COLO668 (cell line): ENCODE measurements around the gene CLCN6.
A peak's percentile ranks its signal among the peaks of the same experiment; 100 is the strongest.

Experiments
- DNase-seq: peaks from one replicate; lab custom pipeline; 2025; ENCODE audit not compliant: unreplicated experiment; lab: John Stamatoyannopoulos, UW

CLCN6 gene

DNA sequence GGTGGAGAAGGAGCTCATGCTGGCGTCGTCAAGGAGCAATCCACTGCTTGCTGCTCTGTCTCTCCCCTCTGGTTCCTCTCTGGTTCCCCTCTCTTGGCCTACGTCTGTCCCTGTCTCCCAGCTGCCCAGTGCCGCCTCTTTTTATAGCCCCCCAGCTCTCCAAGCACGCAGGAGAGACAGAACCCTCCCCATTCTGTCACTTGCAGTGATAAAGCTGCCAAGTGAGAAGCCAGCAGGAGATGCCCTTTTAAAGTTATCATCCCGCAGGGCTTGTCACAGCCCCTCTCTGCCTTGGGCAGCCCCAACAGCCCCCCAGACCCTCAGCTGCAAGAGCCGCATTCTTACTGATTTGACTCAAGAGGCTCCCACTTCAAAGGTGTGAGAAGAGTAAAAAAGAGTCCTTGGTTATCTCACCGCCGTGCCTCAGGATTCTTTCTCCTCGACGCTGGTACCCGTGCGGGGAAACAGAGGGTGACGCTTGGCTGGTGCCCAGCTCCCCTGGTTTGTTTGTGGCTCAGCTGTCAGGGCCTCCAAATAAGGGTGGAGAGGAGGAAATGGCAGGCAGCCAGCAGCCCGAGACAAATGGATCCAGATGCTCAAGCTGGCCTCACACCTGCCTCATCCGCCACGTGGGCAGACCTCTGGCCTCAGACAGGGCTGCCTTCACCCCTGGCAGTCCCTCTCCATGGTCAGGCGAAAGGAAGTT, 41.8 kb downstream of the CLCN6 start, which contains the start of gene NPPA:
TSS of gene NPPA (minus strand) at position 117 of the 706 bp plus-strand sequence. CDS start at position 18, 99 bp downstream.
- peak; percentile 98 for DNase-seq

DNA sequence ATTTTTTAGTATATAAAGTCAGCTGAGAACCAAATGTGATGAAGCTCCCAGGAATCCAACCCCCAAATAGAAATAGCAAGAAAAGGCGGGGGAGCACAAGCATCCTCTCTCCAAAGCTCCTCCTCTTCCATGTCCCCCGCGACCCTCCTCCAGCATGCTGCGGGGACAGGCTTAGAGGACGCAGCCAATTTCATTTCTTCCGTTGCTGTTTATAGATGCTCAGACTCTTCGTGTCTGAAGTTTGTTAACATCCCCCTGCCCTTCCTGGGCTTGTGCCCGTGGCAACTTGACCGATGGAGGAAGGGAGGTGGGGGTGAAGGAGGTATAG, 42.3 kb downstream of the CLCN6 start:
- no peak for DNase-seq

DNA sequence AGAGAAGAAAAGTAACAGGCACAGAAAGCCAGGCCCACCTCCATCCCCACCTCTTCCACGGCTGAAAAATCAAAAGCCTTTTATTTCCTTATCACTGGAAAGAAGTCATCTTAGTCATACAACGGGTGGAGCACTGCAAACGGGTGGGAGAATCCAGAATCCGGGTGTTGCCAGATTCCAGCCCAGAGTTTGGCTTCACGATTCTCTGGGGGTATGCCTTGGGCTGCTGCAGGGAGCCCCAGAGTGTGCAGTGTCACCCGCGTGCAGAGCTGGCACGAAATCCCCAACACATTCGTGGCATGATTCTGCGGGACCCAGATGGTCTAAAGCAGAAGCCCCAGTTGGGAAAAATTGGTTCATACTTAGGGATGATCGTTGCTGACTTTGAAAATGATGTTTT, 44.2 kb downstream of the CLCN6 start:
- no peak for DNase-seq

DNA sequence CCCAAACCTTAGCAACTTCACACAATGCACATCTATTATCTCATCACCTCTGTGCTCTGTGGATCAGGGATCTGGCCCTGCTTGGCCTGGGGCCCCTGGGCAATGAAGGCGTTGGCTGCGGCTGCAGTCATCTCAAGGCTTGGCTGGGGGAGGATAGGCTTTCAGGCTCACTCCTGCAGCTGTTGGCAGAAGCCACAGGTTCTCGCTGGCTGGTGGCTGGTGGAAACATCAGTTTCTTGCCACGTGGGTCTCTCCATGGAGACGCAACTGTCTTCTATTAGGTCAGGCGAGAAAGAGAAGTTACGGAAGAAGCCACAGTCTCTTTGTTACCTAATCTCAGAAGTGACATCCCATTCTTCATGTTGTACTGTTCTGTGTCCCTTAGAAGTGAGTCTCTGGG, 45.2 kb downstream of the CLCN6 start:
- DNase-seq: no peak

DNA sequence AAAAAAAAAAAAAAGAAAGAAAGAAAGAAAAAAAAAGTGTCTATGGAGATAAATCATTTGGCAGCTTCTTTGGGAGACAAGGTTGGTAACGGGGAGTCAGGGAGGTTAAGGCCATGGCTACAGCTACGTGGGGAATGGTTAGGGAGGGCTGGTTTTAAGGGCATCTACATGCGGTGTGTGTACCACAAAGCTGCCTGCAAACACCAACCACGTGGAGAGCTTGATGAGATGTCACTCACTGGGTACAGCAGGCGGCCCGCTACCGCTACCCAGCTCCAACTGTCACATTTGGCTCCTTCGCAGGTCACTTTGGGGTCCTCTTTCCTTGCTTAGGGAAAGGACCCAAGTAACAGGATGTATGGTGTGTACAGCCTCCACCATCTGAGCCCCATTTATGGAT, 48.5 kb downstream of the CLCN6 start:
- DNase-seq: no peak

DNA sequence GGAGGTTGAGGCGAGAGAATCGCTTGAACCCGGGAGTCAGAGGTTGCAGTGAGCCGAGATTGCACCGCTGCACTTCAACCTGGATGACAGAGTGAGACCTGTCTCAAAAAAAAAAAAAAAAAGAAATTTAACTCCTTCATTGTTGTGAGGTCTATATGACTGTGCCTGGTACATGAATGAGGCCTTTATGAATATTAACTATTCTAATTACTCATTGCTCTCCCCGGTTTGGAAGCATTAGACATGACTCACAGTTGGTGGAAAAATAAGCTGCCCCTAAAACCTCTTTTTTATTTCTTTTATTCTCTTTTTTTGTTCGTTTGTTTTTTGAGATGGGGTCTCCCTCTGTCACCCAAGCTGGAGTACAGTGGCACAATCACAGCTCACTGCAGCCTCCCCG, 49.4 kb downstream of the CLCN6 start:
- DNase-seq: no peak

DNA sequence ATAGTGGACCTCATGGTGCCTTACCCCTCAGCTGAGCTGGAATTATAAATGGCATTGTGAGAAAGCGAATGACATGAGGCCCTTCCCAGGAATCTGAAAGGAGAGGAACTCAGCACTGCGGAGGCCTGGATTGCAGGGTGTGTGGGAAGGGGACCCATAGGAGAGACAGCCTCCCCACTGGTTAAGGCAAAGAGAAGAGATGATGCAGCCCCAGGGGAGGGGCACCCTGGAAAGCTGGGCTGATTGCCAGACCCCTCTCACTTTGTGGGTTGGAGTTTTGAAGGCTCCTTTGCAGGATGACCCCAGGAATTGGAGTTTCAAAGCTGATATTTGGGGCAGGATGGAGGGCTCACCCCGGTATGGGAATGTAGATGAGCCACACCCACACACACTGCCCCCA, 50.7 kb downstream of the CLCN6 start:
- DNase-seq: no peak

DNA sequence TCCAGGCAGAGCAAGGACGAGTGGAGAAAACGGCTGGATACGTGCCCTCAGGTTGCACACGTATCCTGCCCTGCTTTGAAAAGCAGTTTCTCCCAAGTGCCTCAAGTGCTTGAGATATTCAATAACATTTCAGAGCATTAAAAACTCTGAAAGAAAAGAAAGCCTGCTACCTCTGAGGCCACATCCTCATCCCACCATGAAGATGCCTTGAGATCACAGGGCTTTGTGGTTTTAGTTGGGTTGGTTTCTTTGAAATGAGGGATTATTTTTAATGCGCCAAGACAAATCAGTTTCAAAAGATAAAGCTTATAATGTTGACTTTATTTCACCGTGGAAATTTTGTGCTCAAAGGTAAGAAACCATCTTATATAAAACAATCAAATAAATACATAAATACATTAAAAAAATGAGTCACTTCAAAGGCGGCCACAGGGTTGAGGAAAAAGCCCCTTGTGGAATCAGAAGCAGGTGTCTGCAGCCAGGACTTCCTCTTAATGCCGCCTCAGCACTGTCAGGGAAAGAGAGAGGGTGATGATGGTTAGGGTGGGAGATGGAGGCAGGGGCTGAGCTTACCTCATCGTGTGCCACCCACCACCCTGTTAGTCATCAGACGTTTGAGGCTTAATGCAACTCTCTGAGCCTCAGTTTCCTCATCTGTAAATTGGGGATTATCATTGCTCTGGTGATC, 51.3 kb downstream of the CLCN6 start:
- no peak for DNase-seq

DNA sequence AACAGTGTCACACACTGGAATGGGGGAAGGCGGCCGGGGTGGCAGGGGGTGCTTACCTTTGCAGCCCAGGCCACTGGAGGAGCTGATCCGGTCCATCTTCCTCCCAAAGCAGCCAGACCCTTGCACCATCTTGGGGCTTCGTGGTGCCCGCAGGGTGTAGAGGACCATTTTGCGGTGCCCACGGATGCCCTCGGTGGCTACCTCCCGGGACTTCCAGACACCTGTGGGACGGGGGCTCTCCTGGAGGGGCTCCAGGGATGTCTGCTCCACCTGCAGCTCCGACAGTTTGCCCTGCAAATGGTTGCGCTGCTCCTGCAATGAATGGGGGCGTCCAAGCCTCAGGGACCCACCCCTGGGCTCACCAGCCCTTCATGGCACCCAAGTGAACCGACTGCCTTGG, 52.2 kb downstream of the CLCN6 start:
- DNase-seq: no peak

DNA sequence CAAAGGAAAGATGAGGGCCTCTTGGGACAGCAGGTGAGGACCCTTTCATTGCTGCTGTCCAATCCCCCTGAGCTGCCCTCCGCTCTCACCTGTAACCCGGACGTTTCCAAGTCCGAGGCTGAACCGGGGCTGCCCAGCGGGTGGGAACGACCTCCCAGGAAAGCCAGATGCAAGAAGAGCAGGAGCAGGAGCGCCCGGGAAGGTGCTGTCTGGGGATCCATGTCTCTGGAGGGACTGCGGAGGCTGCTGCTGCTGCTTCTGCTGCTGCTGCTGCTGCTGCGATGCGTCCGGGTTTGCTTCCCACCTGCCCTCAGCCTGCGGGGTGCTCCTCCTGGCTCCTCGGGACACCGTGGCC, 52.6 kb downstream of the CLCN6 start, which contains the start of gene NPPB:
TSS of gene NPPB (minus strand) at position 333 of the 355 bp plus-strand sequence. CDS start at position 221, 112 bp downstream.
- DNase-seq: no peak

DNA sequence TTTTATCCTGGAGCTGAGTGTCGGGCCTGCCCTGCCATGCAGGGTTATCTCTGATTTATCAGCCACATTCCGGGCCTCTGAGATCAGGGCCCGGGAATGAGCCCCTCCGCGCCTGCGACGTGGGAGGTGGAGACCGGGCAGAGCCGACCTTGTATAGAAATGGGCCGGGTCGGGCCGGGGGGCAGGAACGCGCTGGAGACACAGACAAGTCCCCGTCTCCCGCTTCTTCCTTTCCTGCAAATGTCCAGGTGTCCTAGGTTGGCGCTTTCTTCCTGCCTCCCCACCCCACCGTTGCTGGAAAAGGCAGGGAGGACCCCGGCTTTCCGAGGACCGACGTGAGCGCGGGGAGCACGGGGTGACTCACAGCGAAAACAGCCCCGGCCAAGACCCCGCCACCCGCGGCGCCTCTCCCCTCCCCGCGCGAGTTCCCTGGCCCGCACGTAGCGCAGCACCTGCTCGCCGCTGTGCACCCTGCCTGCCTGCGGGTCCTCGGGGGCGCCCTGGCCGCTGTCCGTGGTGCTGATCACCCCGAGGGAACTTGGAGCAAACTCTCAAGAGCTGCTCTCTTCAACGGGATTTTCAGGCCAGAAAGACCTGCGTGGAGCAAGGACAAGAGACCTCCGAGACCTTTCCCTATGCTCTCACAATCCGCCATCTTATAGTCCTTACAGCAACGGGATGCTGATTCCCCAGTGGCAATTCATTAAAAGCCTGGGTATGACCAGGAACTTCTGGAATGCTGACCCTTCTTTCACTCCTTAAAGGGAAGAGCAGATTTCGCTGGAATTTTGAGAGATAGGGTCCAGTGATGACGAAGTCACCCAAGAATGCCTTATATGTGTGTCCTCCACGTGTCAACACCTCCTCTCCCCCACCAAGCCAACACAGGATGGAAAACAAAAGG, 53.2 kb downstream of the CLCN6 start:
- DNase-seq: no peak

DNA sequence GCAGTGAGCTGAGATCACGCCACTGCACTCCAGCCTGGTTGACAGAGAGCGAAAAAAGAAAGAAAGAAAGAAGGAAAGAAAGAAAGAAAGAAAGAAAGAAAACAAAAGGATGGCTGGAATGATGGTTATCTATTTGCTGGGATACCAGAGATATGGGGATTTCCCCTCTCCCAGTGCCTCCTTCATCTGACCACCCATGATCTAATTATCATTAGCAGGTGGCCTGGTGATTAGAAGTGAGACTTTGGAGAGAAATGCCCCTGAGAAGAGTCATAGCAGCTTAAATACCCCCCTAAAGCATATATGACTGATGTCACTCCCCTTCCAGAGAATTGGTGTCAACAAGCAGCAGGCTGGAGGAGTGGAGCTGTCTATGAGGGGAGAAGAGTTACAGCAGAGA, 54.1 kb downstream of the CLCN6 start:
- no peak for DNase-seq

DNA sequence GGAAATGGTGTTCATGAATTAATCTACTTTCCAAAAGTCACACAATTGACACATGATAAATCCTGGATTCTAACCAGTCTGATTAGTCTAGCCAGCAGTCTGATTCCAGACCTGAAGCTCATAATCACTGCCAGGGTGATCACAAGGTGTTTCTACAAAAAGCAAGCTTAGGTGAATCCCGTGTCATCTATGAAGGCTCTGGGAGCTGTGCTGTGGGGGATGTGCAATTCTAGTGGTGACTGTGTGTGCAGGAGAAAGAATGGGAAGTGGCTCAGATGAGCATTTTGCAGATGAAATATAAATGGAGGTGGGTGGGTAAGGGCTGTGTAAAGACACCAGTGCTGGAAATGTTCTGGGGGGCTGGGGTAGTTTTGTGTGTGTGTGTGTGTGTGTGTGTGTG, 54.6 kb downstream of the CLCN6 start:
- no peak for DNase-seq

DNA sequence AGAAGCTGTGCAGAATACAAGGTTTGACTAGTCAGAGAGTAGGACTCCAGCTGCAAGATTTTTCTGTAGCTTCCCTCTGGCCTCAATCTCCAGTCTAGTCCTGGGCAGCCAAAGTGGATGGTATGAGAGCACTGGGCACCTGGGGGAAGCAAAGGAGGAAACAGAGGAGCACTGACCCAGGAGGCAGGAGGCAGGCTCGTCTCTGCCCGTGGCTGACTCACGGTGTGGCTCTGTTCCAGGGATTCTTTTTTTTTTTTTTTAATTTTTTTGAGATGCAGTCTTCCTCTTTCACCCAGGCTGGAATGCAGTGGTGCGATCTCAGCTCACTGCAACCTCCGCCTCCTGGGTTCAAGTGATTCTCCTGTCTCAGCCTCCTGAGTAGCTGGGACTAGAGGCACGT, 56.9 kb downstream of the CLCN6 start:
- DNase-seq: no peak

DNA sequence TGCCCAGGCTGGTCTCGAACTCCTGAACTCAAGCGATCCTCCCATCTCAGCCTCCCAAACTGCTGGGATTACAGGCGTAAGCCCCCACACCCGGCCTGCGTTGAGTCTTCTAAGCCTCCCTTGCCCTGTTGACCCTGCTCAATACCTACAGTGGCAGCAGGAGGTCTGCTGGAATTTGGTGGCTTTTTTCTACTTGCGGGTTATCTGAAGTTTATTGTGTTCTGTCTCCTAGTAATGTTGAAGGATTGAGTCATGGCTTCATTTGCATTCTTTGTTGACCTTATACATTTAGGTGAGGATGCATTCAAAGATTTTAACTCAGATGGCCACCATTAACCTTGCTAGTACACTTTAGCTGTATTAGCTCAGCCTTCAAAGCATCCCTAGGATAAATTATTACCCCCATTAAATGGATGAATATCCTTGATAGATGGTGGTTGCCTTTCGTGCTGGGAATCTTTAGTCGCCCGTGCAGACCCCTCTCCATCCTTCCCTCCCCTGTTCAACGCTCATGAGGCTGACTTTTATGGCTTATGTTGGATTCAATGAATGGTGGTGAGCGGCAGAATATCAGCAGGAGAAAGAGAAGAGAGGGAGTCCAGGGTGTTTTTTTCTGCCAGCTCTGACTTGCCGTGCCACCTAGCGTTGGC, 62.5 kb downstream of the CLCN6 start:
- no peak for DNase-seq

DNA sequence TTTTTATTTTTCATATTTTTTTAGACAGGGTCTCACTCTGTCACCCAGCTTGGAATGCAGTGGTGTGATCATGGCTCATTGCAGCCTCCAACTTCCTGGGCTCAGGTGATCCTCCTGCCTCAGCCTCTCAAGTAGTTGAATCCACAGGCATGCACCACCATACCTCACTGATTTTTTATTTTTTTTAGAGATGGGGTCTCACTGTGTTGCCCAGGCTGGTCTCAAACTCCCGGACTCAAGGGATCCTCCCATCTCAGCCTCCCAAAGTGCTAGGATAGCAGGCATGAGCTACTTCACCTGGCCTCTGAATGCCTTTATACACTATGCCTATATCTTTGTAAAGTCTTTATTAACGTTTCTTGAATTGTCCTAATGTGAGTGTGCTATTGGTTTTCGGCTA, 63.1 kb downstream of the CLCN6 start:
- no peak for DNase-seq

DNA sequence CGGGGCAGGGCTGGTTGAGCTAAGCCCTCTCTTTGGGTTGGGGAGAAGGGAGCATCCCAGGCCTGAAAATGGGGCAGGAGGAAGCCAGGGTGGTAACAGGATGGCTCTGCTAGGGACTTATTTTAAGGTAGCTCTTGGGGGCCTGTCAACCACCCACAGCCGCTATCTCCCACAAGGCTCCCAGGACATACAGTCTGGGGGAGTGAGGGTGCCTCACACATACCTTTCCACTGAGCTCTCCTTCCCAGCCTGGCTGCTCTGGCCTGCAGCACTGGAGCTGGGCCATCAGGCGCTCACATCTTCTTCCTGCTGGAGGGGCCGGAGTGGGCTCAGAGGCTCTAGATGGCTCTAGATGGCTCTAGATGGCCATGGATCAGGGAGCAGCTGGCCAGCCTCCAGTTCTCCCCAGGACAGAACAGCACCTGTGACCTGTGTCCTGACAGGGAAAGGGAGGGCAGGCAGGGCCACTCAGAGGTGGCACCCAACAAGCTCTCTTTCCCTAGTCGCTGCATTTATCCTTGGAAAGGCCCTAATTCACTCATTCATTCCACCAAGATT, 63.7 kb downstream of the CLCN6 start:
- no peak for DNase-seq

DNA sequence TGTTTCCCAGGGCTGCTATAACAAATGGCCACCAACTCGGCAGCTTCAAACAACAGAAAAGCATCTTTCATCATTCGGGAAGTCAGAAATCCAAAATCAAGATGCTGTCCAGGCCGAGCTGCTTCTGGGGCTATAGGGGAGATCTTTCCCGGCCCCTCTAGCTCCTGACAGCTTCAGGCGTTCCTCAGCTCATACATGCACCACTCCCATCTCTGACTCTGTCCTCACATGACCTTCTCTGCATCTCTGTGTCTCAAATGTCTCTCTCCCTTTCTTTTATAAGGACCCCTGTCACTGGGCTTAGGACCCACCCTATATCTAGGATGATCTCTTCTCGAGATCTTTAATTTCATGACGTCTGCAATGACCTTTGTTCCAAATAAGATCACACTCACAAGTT, 66.6 kb downstream of the CLCN6 start:
- DNase-seq: no peak

DNA sequence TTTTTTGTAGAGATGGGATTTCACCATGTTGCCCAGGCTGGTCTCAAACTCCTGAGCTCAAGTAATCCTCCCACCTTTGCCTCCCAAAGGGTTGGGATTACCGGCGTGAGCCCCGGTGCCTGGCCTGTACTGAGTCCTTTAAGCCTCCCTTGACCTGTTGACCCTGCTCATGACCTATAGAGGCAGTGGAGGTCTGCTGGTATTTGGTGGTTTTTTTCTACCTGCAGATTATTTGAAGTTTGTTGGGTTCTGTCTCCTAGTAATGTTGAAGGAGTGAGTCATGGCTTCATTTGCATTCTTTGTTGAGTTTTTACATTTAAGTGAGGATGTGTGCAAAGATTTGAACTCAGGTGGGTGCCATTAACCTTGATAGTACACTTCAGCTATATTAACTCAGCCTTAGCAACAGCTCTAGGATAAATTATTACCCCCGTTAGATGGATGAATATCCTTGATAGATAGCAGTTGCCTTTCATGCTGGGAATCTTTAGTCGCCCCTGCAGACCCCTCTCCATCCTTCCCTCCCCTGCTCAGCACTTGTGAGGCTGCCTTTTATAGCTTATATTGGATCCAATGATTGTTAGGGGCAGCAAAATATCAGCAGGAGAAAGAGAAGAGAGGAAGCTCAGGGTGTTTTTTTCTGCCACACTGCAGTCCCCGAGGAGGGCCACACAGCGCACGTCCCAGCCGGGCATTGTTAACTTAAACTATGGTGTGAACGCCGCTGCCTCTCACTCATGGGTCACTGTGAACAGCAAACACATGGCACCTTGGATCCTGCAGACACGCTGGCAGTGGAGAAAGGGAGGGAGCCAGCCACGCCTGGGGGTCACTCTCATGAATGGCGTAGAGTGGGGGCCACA, 67.6 kb downstream of the CLCN6 start:
- DNase-seq: no peak

DNA sequence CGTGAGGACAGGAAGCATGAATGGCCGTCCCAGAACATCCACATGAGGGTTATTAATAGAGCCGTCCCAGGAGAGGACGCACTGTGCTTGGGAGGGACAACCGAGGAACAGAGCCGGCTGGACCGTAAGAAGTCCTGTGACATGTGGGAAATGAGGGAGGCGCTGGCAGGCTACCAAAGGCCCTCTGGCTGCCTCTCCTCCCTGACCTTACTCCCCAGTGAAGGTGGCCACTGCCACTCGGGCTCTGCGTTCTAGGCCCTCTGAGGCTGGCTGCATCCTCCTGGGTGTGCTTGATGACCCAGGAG, 68.2 kb downstream of the CLCN6 start:
- no peak for DNase-seq
